Natural killer cell (primary cell): Measurements from ENCODE around the gene JSRP1. TPM values are rescaled to one million over a fixed set of nuclear protein-coding genes. Genes with fewer than 3 reads are reported as not detected.

Source experiments
- ATAC-seq, 3 donors: fragments of 150-1000 bp in 2 of 3; fragments of 200-7000 bp in 1 of 3; cut with Tn5 transposase; 1 replicate in 1 of 3; 2 replicates in 2 of 3; pipeline ENCODE4 v1.10.0; 2021; ENCODE audit warnings: mild to moderate bottlenecking in 2 of 3, moderate library complexity in 2 of 3
- DNase-seq, 2 donors: peaks; one replicate each; pipeline versions ENCODE4 v3.0.0 to v3.0.0-alpha.2; 2013 to 2021; ENCODE audit warnings: mixed read lengths in 1 of 2
- H3K27ac ChIP-seq: one replicate; pipeline ENCODE4 v1.5.1; 2013; ENCODE audit warnings: mild to moderate bottlenecking, low read length
- H3K27me3 ChIP-seq: one replicate; pipeline ENCODE4 v1.6.1; 2013; ENCODE audit warnings: low read length; ENCODE audit not compliant: control insufficient read depth, insufficient read depth
- H3K36me3 ChIP-seq: one replicate; pipeline ENCODE4 v1.6.1; 2013; ENCODE audit warnings: low read length; ENCODE audit not compliant: control insufficient read depth, insufficient read depth
- H3K4me1 ChIP-seq: one replicate; pipeline ENCODE4 v1.6.1; 2013; ENCODE audit warnings: low read length; ENCODE audit not compliant: control insufficient read depth, insufficient read depth
- H3K4me3 ChIP-seq: one replicate; pipeline ENCODE4 v1.5.1; 2013; ENCODE audit warnings: low read length
- H3K9me3 ChIP-seq: one replicate; pipeline ENCODE4 v1.6.1; 2013; ENCODE audit warnings: low read length; ENCODE audit not compliant: control insufficient read depth, insufficient read depth
- H3K27ac Mint-ChIP-seq, 2 donors: one replicate each; pipeline ENCODE4 v1.8.0; 2022; ENCODE audit warnings: mild to moderate bottlenecking in 2 of 2, mixed read lengths in 2 of 2, moderate library complexity in 1 of 2
- H3K27me3 Mint-ChIP-seq, 2 donors: one replicate each; pipeline ENCODE4 v1.8.0; 2022; ENCODE audit warnings: low read depth in 2 of 2, mixed read lengths in 2 of 2
- H3K36me3 Mint-ChIP-seq: one replicate; pipeline ENCODE4 v1.8.0; 2022; ENCODE audit warnings: mixed read lengths
- H3K4me1 Mint-ChIP-seq, 2 donors: one replicate each; pipeline ENCODE4 v1.8.0; 2022; ENCODE audit warnings: mixed read lengths in 2 of 2
- H3K4me3 Mint-ChIP-seq: one replicate; pipeline ENCODE4 v1.8.0; 2022; ENCODE audit warnings: mild to moderate bottlenecking, moderate library complexity, mixed read lengths
- H3K9me3 Mint-ChIP-seq, 2 donors: one replicate each; pipeline ENCODE4 v1.8.0; 2022; ENCODE audit warnings: mixed read lengths in 2 of 2
- WGBS: methylation state at CpG from one replicate; pipeline ENCODE4 v1.1.7; 2013; ENCODE audit warnings: missing lambda C conversion rate; ENCODE audit not compliant: insufficient coverage; 5-methylcytosine and 5-hydroxymethylcytosine counted together
- intact Hi-C: fragments of 100-400 bp; cut with micrococcal nuclease; formaldehyde crosslinking; loops from one replicate; pipeline ENCODE4 v1.14.2; 2022
- total RNA-seq, 4 donors: library from RNA; stranded (reverse); fragments of 120-200 nt in 1 of 4; gene quantifications; one replicate each; pipeline versions ENCODE4 v1.2.3 to v1.2.4, GENCODE V29; 2013 to 2022
- TF ChIP-seq, protein P1 (sequence below): fragments of 200-600 bp; IDR thresholded peaks from one replicate; pipeline ENCODE4 v1.8.0; 2022; ENCODE audit warnings: antibody characterized with exemption

JSRP1 gene
- total RNA-seq, 3 donors from 2014 or later (not counting 1 experiment from before 2014, with no cell fraction given), result 0.82 to 2.0 TPM; not detected in 1

DNA sequence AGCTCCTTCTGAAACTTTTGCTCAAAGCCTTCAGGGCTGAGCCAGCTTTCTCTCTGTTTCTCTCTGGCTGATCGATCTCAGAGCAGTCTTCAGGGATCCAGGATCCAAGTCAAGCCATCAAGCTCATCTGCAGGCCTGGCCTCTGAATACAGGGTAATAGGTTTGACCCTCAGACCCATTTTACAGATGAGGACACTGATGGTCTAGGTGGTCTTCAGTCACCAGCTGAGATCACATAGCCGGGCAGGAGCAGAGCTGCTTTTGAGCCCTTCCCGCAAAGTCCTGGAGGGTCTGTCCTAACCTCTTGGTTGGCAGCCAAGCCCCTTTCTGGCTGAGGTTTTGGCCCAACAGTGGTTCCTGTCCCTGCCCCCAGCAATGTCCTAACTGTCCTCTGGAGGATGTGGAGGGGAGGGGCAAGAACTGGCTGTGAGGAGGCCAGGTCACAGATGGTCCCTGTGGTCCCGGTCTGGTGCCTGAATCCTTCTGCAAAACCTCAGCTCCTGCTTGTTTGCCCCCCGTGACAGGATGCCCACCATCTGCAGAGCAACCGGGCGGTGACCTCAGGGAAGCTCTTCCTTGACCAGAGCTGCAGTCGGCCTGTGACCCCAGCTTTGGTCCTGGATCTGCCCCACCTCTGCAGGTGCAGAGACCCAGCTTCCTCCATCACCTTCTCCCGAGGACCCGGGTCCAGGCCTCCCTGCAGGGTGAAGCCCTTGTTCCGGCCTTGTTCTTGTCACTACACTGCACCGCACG lies 31.5 kb upstream of the JSRP1 start:
- no peaks in the 10 kb centered on the region for H3K27me3 Mint-ChIP-seq
- H3K36me3 ChIP-seq, result no peaks in the 10 kb centered on the region
- no peaks in the 10 kb centered on the region for H3K36me3 Mint-ChIP-seq
- peak in 1 of 2 donors; percentile 25 for DNase-seq
- no peak overlapping the region for H3K4me3 ChIP-seq
- no peaks in the 10 kb centered on the region for H3K9me3 Mint-ChIP-seq
- no peak overlapping the region for H3K27ac ChIP-seq
- H3K27me3 ChIP-seq, result no peaks in the 10 kb centered on the region
- peak overlapping the region; percentile 88 to 98 for H3K27ac Mint-ChIP-seq
- TF ChIP-seq, protein P1, sequence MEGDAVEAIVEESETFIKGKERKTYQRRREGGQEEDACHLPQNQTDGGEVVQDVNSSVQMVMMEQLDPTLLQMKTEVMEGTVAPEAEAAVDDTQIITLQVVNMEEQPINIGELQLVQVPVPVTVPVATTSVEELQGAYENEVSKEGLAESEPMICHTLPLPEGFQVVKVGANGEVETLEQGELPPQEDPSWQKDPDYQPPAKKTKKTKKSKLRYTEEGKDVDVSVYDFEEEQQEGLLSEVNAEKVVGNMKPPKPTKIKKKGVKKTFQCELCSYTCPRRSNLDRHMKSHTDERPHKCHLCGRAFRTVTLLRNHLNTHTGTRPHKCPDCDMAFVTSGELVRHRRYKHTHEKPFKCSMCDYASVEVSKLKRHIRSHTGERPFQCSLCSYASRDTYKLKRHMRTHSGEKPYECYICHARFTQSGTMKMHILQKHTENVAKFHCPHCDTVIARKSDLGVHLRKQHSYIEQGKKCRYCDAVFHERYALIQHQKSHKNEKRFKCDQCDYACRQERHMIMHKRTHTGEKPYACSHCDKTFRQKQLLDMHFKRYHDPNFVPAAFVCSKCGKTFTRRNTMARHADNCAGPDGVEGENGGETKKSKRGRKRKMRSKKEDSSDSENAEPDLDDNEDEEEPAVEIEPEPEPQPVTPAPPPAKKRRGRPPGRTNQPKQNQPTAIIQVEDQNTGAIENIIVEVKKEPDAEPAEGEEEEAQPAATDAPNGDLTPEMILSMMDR, result no peak
- peaks cover 47% of the 10 kb centered on the region for H3K4me1 ChIP-seq
- H3K4me1 Mint-ChIP-seq, result peaks cover 26 to 47% of the 10 kb centered on the region in 2 donors
- WGBS, result 64% methylated on average over 13 of the region's 13 CpGs
- no peak for ATAC-seq
- peak overlapping the region; percentile 94 for H3K4me3 Mint-ChIP-seq
- no peaks in the 10 kb centered on the region for H3K9me3 ChIP-seq
- intact Hi-C loops, result no loop called here

- no peaks in the 10 kb centered on the region for H3K27me3 Mint-ChIP-seq
- WGBS, result 92% methylated on average over 20 of the region's 20 CpGs
- Histone ChIP-seq H3K4me3 (no peak overlapping the region), H3K36me3 (no peaks in the 10 kb centered on the region), H3K27me3 (no peaks in the 10 kb centered on the region), H3K4me1 (peaks cover 53% of the 10 kb centered on the region), H3K27ac (no peak overlapping the region), H3K9me3 (no peaks in the 10 kb centered on the region)
- no peaks in the 10 kb centered on the region for H3K36me3 Mint-ChIP-seq
- ATAC-seq (no peak), DNase-seq (no peak)
- no peak overlapping the region for H3K27ac Mint-ChIP-seq
- H3K9me3 Mint-ChIP-seq, result no peaks in the 10 kb centered on the region
- no peak overlapping the region for H3K4me3 Mint-ChIP-seq
- intact Hi-C loops, result no loop called here
- TF ChIP-seq, protein P1, result no peak
- peaks cover 36 to 55% of the 10 kb centered on the region in 2 donors for H3K4me1 Mint-ChIP-seq
Observed at GRCh38 chr19:2286402-2287140, 30.4 kb upstream of the JSRP1 start.

DNA sequence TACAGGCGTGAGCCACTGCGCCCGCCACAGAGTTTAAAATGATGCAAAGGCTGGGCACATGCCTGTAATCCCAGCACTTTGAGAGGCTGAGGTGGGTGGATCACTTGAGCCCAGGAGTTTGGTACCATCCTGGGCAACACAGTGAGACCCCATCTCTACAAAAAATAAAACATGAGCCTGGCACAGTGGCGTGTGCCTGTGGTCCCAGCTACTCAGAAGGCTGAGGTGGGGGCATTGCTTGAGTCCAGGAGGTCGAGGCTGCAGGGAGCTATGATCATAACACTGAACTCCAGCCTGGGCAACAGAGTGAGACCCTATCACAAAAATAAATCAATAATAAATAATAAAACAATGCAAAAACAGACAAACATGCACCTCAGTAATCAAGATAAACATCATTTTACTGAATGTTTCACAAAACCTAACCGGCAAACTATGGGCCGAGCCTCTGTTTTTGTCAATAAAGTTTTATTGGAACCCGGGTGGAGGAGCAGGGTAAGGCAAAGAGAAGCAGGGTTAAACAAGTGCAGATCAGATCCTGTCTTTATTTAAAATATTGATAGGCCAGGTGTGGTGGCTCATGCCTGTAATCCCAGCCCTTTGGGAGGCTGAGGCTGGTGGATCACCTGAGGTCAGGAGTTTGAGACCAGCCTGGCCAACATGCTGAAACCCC lies 27.8 kb upstream of the JSRP1 start:
- peaks cover 24 to 43% of the 10 kb centered on the region in 2 donors for H3K4me1 Mint-ChIP-seq
- H3K27ac Mint-ChIP-seq, result no peak overlapping the region
- Histone ChIP-seq H3K4me1 (peaks cover 48% of the 10 kb centered on the region), H3K36me3 (no peaks in the 10 kb centered on the region), H3K4me3 (no peak overlapping the region), H3K27me3 (no peaks in the 10 kb centered on the region), H3K27ac (no peak overlapping the region), H3K9me3 (no peaks in the 10 kb centered on the region)
- TF ChIP-seq, protein P1, result no peak
- no peaks in the 10 kb centered on the region for H3K36me3 Mint-ChIP-seq
- no peaks in the 10 kb centered on the region for H3K9me3 Mint-ChIP-seq
- H3K27me3 Mint-ChIP-seq, result no peaks in the 10 kb centered on the region
- ATAC-seq, result no peak
- intact Hi-C loops, result no loop called here
- DNase-seq, result no peak
- 96% methylated on average over 8 of the region's 8 CpGs for WGBS
- H3K4me3 Mint-ChIP-seq, result no peak overlapping the region
